Activated naive CD8-positive, alpha-beta T cell treated with anti-CD3 and anti-CD28 coated beads for 36 hours (primary cell): ENCODE data around the gene L3MBTL1. TPM values are rescaled to one million over a fixed set of nuclear protein-coding genes. Genes with fewer than 3 reads are reported as not detected.

ENCODE experiments used
- DNase-seq: peaks from one replicate; pipeline ENCODE4 v3.0.0; 2021
- H3K27ac Mint-ChIP-seq: one replicate; pipeline ENCODE4 v1.8.0; 2022; ENCODE audit warnings: mild to moderate bottlenecking, moderate library complexity, mixed read lengths
- H3K27me3 Mint-ChIP-seq: one replicate; pipeline ENCODE4 v1.8.0; 2022; ENCODE audit warnings: mild to moderate bottlenecking, mixed read lengths
- H3K36me3 Mint-ChIP-seq: one replicate; pipeline ENCODE4 v1.8.0; 2021; ENCODE audit warnings: mild to moderate bottlenecking, mixed read lengths
- H3K4me1 Mint-ChIP-seq: one replicate; pipeline ENCODE4 v1.8.0; 2021; ENCODE audit warnings: mixed read lengths
- H3K4me3 Mint-ChIP-seq: one replicate; pipeline ENCODE4 v1.8.0; 2022; ENCODE audit warnings: mild to moderate bottlenecking, moderate library complexity, mixed read lengths
- H3K9me3 Mint-ChIP-seq: one replicate; pipeline ENCODE4 v1.8.0; 2022; ENCODE audit warnings: mixed read lengths
- total RNA-seq, 2 experiments: library from RNA; stranded (reverse); gene quantifications; one replicate each; pipeline ENCODE4 v1.2.3, GENCODE V29; 2021

The L3MBTL1 gene
- total RNA-seq: 1 to 10 TPM; 4.3 to 4.8 TPM

DNA sequence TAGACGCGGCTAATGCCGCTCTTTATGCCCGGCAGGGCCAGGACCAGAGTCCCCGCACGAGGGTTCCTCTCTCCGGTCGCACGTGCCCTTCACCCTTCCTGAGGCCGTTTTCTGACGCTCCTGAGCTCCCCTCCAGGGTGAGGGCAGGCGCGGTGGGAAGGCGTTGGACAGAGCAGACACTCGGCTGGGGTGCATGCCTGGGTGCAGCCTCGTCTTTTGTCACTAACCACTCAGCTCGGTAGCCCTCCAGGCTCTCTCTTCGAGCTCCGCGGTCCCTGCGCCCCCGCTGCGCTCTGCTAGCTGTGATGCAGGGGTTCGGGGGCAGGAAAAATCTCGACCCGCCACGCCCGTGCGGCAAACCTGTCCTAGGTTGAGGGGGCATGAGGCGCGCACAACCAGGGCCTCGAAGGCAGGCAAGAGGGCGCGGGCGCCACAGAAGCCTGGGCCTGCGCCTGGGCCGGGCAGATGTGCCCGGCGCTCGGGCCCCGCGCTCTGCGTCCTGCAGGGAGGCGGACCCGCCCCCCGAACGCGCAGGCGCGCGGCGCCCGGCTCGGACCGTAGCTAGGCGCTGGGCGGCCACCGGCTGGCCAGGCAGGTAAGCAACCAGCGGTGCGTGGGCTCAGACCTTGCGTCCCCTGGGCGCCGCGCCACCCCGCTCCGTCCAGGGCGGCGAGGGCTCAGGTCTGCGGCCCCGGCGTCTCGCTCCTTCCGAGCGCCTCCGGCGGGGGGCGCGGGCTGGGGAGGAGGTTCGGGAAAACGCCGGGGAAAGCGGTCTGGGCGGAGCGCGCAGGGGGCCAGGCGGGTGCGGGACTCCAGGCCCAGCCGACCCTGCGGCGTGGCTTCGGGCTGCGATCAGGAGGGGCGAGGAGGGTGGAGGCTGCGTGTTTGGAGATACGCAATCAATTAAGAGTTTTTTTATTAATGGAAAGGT lies at the start of gene L3MBTL1:
Gene L3MBTL1 (plus strand): TSS at position 548 of the 931 bp plus-strand sequence. CDS start 5,807 bp downstream, outside the sequence.
- peak; percentile 31 for DNase-seq
- Mint-ChIP-seq H3K4me1 (peaks cover 3% of the 10 kb centered on the region), H3K27me3 (peaks cover 55% of the 10 kb centered on the region), H3K27ac (no peak within 1 kb of the TSS), H3K4me3 (peak within 1 kb of the TSS; percentile 47), H3K36me3 (no peaks in the 10 kb centered on the region), H3K9me3 (no peaks in the 10 kb centered on the region)

DNA sequence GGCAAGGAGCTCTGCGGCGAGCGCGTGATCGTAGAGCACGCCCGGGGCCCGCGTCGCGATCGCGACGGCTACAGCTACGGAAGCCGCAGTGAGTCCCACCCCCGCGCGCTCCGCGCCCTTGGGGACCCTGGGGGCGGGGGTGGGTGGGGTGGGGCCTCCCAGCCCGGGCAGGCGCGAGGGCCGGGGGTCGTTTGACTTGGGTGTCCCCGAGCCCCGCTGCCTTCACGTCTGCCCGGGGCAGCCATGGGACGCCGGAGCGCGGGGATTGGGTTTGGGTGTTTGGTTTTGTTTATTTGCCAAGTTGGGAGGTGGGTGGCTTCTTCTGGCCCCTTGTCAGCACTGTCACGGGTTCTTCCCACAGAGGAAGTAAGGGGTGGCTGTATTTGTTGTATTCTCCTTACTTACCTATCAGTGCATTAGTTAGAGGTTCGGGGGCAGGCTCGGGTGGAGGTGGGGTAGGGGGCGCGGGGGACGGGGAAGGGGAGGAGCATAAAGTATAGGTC lies 49.0 kb upstream of the L3MBTL1 start:
- Mint-ChIP-seq H3K27ac (peak overlapping the region; percentile 86), H3K4me3 (peak overlapping the region; percentile 91), H3K9me3 (no peaks in the 10 kb centered on the region), H3K4me1 (peaks cover 46% of the 10 kb centered on the region), H3K27me3 (peaks cover 5% of the 10 kb centered on the region), H3K36me3 (peaks cover 44% of the 10 kb centered on the region)
- no peak for DNase-seq

DNA sequence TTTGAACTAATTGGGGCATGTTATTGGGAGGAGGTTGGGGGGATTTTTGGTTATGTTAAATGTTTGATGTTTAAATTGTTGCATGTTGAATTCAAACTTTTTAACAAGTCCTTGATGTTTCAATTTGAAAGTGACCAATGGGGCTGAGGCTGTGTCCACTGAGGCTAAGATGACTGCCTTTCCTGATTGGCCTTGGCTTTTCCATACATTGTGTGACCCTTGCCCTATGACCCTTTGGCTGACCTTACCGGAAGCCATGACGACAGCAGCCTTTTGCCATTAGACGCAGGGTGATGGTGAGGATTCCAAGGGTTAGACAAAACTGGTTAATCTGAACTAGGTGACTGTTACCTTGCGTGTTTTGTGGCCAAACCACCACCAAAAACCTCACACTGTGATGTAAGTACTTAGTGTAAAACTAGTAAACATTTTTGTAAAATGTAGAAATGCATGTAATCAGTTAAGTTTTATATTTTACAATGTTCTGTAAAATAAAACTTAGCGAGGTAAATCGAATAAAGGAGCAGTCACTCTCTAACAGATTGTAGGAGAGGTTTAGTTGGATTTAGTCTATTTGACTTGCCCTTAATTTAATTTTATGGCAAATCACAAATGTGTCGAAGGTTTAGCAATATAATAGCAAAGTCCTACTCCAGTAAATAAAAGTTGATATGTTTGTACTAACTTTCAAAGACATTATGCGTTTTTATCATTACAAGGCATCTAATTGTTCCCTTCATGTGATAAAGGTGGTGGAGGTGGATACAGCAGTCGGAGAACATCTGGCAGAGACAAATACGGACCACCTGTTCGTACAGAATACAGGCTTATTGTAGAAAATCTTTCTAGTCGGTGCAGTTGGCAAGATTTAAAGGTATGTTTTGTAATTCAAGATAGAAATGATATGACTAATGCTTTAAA lies 48.2 kb upstream of the L3MBTL1 start:
- Mint-ChIP-seq H3K9me3 (no peaks in the 10 kb centered on the region), H3K27ac (peak overlapping the region; percentile 86), H3K4me3 (peak overlapping the region; percentile 91), H3K4me1 (peaks cover 51% of the 10 kb centered on the region), H3K36me3 (peaks cover 52% of the 10 kb centered on the region), H3K27me3 (peaks cover 1% of the 10 kb centered on the region)
- peak; percentile 21 for DNase-seq

DNA sequence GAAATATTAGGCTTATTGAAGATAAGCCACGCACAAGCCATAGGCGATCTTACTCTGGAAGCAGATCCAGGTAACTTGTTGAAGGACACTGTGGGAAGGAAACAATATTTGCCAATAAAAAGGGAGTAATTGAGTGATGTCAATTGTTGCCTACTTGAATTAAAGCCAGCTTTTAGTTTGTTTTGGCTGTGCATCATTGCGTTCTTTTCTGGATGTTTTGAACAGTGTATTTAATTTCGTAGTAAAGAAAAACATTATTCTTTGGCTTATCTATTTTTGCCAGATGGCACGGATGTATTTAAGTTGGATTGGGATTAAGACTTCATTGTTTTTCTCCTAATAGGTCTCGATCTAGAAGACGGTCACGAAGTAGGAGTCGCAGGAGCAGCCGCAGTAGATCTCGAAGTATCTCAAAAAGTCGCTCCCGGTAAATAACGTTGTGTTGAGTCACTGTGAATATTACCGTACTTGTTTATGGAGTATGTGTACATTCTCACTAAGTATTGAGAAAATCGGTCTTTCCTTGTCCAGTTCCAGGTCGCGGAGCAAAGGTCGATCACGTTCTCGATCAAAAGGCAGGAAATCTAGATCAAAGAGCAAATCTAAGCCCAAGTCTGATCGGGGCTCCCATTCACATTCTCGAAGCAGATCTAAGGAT lies 47.2 kb upstream of the L3MBTL1 start:
- Mint-ChIP-seq H3K4me3 (peak overlapping the region; percentile 91), H3K27me3 (no peaks in the 10 kb centered on the region), H3K27ac (peak overlapping the region; percentile 86), H3K9me3 (no peaks in the 10 kb centered on the region), H3K4me1 (peaks cover 51% of the 10 kb centered on the region), H3K36me3 (peaks cover 61% of the 10 kb centered on the region)
- no peak for DNase-seq

DNA sequence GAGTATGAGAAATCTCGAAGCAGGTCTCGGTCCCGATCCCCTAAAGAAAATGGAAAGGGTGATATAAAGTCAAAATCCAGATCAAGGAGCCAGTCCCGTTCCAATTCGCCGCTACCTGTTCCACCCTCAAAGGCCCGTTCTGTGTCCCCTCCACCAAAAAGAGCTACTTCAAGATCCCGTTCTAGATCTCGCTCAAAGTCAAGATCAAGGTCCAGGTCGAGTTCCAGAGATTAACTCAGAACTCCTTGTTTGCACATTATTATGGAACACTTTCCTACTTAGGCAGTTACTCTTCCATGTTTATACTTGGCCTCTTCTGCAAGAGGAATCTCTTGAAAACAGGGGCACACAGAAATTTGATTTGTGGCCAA lies 46.7 kb upstream of the L3MBTL1 start:
- Mint-ChIP-seq H3K9me3 (no peaks in the 10 kb centered on the region), H3K27me3 (no peaks in the 10 kb centered on the region), H3K27ac (peak overlapping the region; percentile 60), H3K36me3 (peaks cover 63% of the 10 kb centered on the region), H3K4me1 (peaks cover 51% of the 10 kb centered on the region), H3K4me3 (peak overlapping the region; percentile 91)
- DNase-seq: no peak

DNA sequence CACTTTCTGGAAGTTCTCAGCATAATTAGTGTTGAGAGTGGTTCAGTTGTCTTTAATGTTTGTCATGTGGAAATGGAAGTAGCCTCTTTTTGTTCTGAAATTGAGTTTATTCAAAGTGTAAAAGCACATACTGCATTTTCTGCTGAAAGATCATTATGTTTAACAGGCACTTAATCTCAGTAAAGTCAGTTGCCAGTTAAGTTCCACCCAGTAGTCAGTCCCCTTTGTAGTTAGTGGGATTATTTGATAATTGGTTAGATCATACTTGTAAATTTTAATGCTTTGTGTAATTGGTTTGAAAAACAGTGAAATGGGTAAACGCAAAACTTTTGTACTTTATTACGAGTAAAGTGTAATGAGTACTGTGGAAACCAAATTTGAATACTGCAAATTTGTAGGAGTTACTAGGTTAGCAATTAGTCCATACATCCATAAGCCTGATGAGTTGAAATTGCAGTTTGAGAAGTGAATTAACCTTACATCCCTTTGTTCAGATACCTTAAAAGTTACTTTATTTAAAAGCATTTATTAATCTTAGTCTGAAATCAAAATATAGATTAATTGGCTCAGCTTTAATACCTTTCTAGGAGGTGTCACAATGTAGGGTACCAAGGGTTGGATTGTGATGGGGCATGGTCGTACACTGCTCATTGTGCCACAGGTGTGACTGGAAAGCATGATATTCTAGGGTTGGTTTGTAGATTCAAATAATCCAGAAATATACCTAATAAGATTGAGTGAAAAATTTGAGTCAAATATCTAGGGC lies 45.4 kb upstream of the L3MBTL1 start:
- Mint-ChIP-seq H3K27ac (peak overlapping the region; percentile 25), H3K36me3 (peaks cover 68% of the 10 kb centered on the region), H3K4me1 (peaks cover 51% of the 10 kb centered on the region), H3K9me3 (no peaks in the 10 kb centered on the region), H3K4me3 (peak overlapping the region; percentile 7), H3K27me3 (no peaks in the 10 kb centered on the region)
- DNase-seq: no peak

DNA sequence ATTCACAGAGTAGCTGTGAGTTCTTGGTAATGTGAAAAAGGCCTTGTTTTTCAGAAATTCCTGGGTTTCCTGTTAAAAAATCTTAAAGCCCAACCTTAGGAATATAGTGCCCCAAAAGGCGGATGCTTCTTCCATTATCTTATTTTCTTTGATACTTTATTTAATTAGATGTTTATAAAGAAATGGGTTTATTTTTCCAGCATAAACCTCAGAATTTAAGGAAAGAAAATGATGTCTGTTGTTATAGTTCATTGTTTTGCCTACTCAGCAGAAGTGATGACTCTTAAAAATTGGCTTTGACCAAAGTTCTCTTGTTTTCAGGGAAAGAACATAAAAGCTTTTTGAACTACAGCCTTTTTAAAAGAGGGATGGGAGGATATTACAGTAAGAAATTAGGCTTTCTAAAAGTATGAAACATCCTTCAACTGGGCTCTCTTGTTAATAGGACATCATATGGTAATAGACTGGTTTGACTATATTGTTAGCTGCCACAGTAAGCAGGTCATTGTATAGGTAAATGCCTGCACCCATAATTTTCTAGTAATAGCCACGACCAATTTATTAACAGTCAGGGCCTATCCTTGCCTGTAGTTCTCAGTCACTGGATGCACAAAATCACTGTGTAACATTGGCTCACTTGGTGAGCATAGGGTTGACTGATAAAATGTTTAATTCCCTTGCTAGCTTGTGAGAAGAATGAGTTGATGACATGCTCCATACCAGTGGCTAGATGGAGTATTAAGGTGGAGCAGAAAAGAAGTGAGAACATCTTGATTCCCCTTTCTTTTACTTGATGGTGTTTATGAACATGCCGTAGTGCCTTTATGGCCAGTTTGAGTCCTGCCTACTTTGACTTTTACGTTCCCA lies 44.6 kb upstream of the L3MBTL1 start:
- Mint-ChIP-seq H3K4me3 (no peak overlapping the region), H3K27me3 (no peaks in the 10 kb centered on the region), H3K27ac (peak overlapping the region; percentile 14), H3K9me3 (no peaks in the 10 kb centered on the region), H3K4me1 (peaks cover 49% of the 10 kb centered on the region), H3K36me3 (peaks cover 70% of the 10 kb centered on the region)
- no peak for DNase-seq

DNA sequence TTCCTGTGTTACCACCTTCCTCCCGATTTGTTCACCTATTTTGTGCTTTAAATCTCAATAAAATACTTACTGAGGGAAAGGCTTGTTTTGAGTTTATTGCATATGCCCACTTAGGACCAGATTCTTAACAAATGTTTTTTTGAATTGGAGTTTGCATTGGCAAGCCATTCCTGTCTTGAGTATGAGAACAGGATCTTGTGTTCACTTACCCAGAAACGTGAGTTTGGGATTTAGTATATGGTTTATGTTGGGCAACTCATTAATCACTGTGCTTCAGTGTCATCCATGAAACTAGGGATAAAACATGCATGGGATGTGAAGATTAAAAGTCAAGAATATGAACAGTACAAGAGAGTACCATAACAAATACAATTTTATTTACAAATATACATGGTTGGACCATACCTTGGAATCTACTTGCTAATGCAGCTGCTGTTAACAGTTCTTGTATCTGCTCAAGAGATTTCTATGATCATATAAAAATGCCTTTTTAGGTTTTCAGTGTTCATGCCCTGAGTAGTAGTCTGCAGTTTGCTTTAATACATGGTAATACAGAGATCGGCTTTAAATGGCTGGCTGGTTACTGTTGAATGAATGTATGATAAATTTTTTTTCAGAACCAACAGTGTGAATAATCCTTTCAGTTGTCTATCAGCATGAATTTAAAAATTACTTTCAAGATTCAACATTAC lies 43.8 kb upstream of the L3MBTL1 start:
- peaks cover 67% of the 10 kb centered on the region for H3K36me3 Mint-ChIP-seq
- H3K9me3 Mint-ChIP-seq: no peaks in the 10 kb centered on the region
- no peaks in the 10 kb centered on the region for H3K27me3 Mint-ChIP-seq
- peaks cover 49% of the 10 kb centered on the region for H3K4me1 Mint-ChIP-seq
- peak overlapping the region; percentile 60 for H3K27ac Mint-ChIP-seq
- DNase-seq: no peak
- no peak overlapping the region for H3K4me3 Mint-ChIP-seq

DNA sequence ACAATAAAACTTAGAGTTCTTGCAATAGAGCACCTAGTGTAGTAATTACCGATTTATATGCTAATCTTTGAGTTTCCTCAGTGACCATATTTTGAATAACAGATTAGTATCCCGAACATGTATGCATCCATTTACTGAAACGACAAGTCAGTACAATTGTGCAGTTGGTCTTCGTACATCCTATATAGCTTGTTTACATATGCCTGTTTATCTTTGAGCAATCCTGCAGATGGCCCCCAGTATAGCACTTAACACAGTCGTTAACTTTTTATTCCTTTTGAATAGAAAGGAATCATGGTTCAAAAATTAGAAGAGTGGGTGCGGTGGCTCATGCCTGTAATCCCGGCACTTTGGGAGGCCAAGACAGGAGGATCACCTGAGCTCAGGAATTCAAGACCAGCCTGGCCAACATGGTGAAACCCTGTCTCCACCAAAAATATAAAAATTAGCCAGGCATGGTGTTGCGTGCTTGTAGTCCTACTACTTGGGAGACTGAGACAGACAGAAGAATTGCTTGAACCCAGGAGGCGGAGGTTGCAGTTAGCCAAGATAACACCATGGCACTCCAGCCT lies 43.2 kb upstream of the L3MBTL1 start:
- Mint-ChIP-seq H3K4me1 (peaks cover 48% of the 10 kb centered on the region), H3K36me3 (peaks cover 61% of the 10 kb centered on the region), H3K9me3 (no peaks in the 10 kb centered on the region), H3K4me3 (no peak overlapping the region), H3K27me3 (no peaks in the 10 kb centered on the region), H3K27ac (no peak overlapping the region)
- no peak for DNase-seq

DNA sequence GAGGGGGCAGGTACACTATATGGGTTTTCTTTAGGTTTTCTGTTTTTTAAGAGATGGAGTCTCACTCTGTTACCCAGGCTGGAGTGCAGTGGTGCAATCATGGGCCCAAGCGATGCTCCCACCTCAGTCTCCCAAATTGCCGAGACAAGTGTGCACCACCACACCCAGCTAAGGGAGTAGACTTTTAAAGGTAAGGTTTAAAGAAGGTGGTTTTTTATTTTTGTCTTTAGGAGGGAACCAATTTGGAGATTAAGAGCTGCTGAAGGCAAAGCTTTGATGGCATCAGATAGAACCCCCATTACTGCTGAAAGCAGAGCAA lies 41.9 kb upstream of the L3MBTL1 start:
- H3K4me3 Mint-ChIP-seq: no peak overlapping the region
- peaks cover 53% of the 10 kb centered on the region for H3K36me3 Mint-ChIP-seq
- H3K27ac Mint-ChIP-seq: no peak overlapping the region
- H3K27me3 Mint-ChIP-seq: no peaks in the 10 kb centered on the region
- no peak for DNase-seq
- H3K4me1 Mint-ChIP-seq: peaks cover 36% of the 10 kb centered on the region
- no peaks in the 10 kb centered on the region for H3K9me3 Mint-ChIP-seq

DNA sequence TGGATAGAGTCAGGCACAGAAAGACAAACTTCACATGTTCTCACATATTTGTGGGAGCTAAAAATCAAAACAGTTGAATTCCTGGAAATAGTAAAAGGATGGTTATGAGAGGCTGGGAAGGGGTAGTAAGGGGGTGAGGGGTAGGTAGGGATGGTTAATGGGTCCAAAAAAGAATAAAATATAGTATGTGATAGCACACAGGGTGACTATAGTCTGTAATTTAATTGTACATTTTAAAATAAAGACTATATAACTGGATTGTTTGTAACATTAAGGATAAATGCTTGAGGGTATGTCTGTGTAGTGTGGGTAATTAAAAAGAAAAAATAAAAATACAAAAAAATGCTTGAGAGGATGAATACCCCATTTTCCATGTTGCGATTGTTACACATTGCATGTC lies 39.9 kb upstream of the L3MBTL1 start:
- no peak for DNase-seq
- Mint-ChIP-seq H3K9me3 (no peaks in the 10 kb centered on the region), H3K36me3 (peaks cover 38% of the 10 kb centered on the region)

DNA sequence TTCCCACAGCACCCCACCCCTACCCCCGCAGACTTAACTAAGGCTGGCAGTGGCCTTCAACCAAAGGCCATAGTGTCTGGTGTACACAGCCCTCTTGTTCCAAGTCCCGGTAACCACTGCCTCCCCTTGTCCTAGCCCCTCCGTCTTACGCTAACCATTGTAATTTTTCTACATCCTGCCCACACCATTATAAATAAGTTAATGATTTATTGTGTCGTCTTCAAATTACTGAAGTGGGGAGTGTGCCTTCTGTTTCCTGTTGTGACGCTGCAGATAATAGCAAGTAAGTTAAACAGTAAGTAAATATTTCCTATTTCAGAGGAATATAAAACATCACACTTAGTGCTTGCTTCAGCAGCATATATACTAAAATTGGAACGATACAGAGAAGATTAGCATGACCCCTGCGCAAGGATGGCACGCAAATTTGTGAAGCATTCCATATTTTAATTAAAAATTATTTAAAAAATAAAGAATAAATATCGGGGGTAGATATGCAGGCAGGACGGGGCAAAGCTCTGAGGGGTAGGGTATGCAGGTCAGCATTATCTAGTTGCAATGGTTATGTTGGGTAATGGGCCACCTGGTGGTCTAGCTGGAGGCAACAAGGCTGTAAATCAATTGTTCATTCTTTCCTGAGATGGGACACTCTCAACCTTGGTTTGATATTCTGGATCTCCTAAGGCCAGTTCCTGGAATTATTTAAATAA lies 34.7 kb upstream of the L3MBTL1 start:
- H3K4me3 Mint-ChIP-seq: no peak overlapping the region
- H3K9me3 Mint-ChIP-seq: no peaks in the 10 kb centered on the region
- H3K4me1 Mint-ChIP-seq: no peaks in the 10 kb centered on the region
- no peak for DNase-seq
- H3K27ac Mint-ChIP-seq: no peak overlapping the region
- H3K36me3 Mint-ChIP-seq: peaks cover 5% of the 10 kb centered on the region
- no peaks in the 10 kb centered on the region for H3K27me3 Mint-ChIP-seq

More for the DNA sequence above, 39.9 kb upstream of the L3MBTL1 start:
- Mint-ChIP-seq H3K27me3 (no peaks in the 10 kb centered on the region), H3K4me3 (no peak overlapping the region), H3K4me1 (peaks cover 19% of the 10 kb centered on the region), H3K27ac (no peak overlapping the region)
